GM20000 (cell line): Measurements from ENCODE around the gene PACRG.

Experiments
- DNase-seq: peaks from one replicate; pipeline ENCODE4 v3.0.0; 2012; ENCODE audit warnings: low spot score
- CTCF ChIP-seq: IDR thresholded peaks from 2 replicates; pipeline ENCODE4 v1.5.1; 2012; ENCODE audit warnings: mild to moderate bottlenecking, control low read depth; ENCODE audit errors: extremely low read depth, missing control alignments

PACRG gene

DNA sequence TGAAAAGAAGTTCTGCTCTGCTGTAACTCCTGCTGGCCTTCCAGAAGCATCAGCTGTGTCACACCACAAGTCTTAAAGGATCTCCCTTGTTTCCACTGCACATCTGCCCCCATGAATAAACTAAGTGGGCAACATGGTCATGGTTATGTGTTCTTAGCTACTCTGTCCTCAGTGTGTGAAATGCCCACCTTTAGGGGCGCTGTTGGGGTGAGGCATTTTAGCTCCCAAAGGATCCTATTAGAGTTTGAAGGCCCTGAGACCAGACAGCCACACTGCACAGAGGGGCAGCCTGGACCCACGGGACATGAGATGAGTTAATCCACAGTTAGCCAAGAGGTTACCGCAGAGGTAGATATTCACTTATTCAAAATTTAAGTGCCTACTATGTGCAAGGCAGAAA lies 392.4 kb downstream of the PACRG start:
- DNase-seq: no peak
- no peak for TF ChIP-seq CTCF

- no peak for TF ChIP-seq CTCF
- DNase-seq: no peak
Measured at GRCh38 chr6:163121270-163121669, 393.5 kb downstream of the PACRG start.

GRCh38 chr6:163122365-163122764 lies 394.6 kb downstream of the PACRG start:
- no peak for DNase-seq
- no peak for TF ChIP-seq CTCF

DNA sequence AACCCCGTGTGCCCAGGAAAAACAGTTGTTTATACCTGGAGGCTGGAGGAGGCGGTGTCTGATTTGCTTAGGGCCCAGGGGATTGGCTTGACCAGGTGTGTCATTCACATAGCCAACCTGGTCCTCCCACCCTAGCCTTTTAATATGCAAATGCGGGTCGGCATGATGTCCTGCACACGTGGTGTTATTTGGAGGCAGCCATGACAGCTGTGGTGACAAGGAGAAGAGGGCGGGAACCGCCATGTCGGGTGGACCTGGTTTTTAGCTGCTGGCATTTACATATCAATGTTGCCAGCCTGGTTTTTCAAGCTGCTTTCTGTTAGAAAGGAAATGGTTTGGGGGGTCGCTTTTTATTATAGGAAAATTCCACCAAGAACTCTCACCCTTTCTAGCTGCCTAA lies 395.3 kb downstream of the PACRG start:
- no peak for TF ChIP-seq CTCF
- DNase-seq: no peak

DNA sequence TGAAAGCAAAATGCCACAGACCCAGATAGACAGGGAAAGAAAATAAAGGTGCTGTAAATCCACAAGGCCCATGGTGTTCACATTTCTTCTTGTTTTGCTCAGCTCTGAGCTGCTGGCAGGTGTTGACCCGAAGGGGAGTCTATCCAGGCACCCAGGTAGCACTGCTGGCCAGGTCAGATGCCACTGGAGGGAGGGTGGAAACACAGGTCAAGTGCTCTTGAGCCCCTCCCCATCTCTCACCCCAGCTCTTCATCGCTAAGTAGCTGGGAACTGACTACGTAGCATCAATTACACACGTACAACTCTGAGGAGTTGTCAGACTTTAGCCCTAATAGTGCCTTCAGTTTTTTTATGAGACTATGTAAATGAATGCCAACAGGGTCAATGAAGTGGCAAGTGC lies 399.0 kb downstream of the PACRG start:
- no peak for TF ChIP-seq CTCF
- DNase-seq: no peak

DNA sequence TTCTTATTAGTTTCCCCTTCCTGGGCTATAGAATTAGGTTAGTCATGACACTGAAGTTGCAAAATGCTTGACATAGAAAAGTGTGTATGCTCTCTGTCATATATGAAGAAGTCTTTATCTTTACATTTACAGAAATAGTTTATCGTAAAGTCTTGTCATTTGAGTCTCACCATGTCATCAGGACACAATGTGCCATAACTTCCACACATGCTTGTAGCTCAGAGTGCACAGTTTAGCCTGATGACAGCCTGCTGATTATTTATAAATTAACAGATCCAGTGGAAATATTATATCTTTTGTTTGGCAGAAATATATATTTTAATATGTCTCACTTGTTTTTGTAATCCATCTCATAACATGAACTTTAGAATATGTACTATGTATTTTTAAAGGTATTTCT lies 399.8 kb downstream of the PACRG start:
- no peak for DNase-seq
- no peak for TF ChIP-seq CTCF

GRCh38 chr6:163128324-163128723 lies 400.6 kb downstream of the PACRG start:
- no peak for DNase-seq
- no peak for TF ChIP-seq CTCF
